WI38 (cell line): ENCODE data around the gene CXCL11.
A peak's percentile ranks its signal among the peaks of the same experiment; 100 is the strongest.

ENCODE experiments used
- H3K4me3 ChIP-seq: 2 replicates; pipeline ENCODE4 v1.5.1; 2011; ENCODE audit warnings: low read depth, mild to moderate bottlenecking, control low read depth, low read length
- CTCF ChIP-seq: IDR thresholded peaks from 2 replicates; pipeline ENCODE4 v1.5.1; 2012; ENCODE audit warnings: low read depth, mild to moderate bottlenecking, control low read depth, low read length

CXCL11 gene

GRCh38 chr4:76067652-76068286 lies 31.9 kb upstream of the CXCL11 start:
- TF ChIP-seq CTCF: peak; percentile 89
- no peak overlapping the region for H3K4me3 ChIP-seq

DNA sequence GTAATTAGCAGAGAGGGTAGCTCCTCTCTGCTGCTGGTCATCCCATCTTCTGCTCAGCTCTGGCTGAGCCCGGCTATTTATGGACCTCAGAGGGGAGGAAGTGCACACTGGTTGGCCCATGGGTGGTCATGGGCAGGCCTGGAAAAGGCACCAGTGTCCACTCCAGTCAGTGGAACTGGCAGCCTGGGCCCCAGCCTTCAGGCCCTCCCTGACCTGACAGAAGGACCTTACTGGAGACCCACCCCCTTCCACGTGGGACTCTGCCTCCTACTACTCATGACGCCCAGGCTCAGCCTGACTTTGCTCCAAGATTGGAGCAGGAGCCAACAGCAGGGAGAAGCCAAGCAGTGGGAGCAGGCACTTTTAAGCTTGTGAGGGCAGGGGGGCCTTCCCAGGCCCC lies 30.7 kb upstream of the CXCL11 start:
- no peak for TF ChIP-seq CTCF
- no peak overlapping the region for H3K4me3 ChIP-seq

DNA sequence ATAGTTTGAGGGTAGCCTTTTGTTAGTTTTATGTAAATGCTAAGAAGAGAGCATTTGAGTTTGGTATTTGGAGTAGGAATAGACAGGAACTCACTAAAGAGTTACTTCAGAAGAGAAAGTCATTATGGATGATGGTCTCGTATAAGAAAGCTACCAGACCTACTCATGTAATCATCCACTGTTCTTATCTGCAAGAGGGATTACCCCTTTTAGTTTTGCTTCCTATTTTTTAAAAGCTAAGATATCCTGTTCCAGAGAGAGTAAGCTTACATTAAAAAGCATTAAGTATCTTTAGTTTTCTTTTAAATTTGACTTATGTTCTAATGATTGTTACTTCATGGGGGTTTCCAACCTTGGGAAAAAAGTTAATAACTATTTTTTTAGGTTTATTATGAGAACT lies 26.1 kb upstream of the CXCL11 start:
- H3K4me3 ChIP-seq: no peak overlapping the region
- no peak for TF ChIP-seq CTCF

- TF ChIP-seq CTCF: no peak
- no peak overlapping the region for H3K4me3 ChIP-seq
Observed at GRCh38 chr4:76061421-76061820, 25.6 kb upstream of the CXCL11 start.

DNA sequence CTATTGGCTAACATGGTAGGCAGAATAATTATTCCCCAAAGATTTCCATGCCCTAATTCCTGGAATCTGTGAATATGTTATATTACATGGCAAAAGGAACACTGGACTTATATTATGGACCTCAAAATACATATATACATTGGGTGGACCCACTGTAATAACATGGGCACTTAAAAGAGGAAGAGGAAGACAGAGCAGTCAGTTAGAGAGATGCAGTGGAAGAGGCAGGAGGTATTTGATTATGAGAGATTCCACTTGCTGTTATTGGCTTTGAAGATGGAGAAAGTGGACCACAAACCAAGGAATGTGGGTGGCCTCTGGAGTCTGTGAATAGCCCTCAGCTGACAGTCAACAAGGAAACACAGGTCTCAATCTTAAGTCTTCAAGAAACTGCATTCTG lies 24.6 kb upstream of the CXCL11 start:
- H3K4me3 ChIP-seq: no peak overlapping the region
- no peak for TF ChIP-seq CTCF

DNA sequence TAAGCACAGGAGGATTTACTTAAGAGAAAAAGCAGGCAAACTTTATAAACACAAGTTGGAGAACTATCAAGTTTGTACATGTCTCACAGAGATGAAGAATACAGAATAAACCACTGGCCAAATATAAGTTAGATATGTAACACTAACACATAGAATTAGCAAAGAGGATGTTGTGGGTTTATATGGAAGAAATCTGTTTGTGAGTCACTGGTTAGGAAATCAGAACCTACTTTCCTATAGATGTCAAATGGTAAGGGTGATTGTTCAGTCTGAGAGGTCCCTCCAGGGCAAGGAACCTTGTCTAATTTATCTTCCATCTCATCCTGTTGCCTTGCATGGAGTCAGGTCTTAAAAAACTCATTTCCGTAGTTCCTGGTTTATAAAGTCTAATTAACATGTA lies 23.9 kb upstream of the CXCL11 start:
- no peak for TF ChIP-seq CTCF
- H3K4me3 ChIP-seq: no peak overlapping the region

GRCh38 chr4:76058888-76059426 lies 23.1 kb upstream of the CXCL11 start:
- no peak for TF ChIP-seq CTCF
- no peak overlapping the region for H3K4me3 ChIP-seq
